ENCODE measurements around the gene VAMP5. TPM values are rescaled to one million over a fixed set of nuclear protein-coding genes. Genes with fewer than 3 reads are reported as not detected.

Gene VAMP5
- total RNA-seq, 1 experiment from 2014 or later: 1.9 TPM

- no peaks in the 10 kb centered on the region for H3K9me3 ChIP-seq (ENCODE audit: control insufficient read depth in 1 of 2, insufficient read depth in 1 of 2, low read depth in 1 of 2, low read length in 2 of 2)
- ATAC-seq (peak; percentile 8; the same call in 1 of the 2 replicates), DNase-seq (ENCODE audit: low read depth, low spot score) (no peak)
- no TSS peak for BruUV-seq (replicated peaks)
- ChIA-PET RAD21 (ENCODE audit: low non-redundant PET in 1 of 2, low total read pairs in 2 of 2, uncharacterized antibody in 2 of 2, unreplicated experiment in 2 of 2) (interaction anchor here in 1 of 2 experiments (0.7 to 1.0 kb wide), 2 partner anchors 13 to 37 kb away, joined by 3 to 4 read pairs; no protein-coding TSS in a partner anchor), CTCF (interaction anchor here (1.4 kb wide), 1 partner anchor 25 kb away, joined by 7 read pairs; no protein-coding TSS in a partner anchor), POLR2A (interaction anchor here (0.7 to 2.1 kb wide), 11 partner anchors 15 to 631 kb away, joined by 3 to 9 read pairs (median 3); partner anchors contain the start of genes C2orf68, MAT2A, RNF181 and TMEM150A)
- peak overlapping the region; percentile 57 for H2AFZ ChIP-seq (ENCODE audit: low read depth, low read length, poor library complexity, severe bottlenecking)
- peak overlapping the region; percentile 65 for H3K9ac ChIP-seq (ENCODE audit: low read length)
- peak overlapping the region; percentile 43 for H3K27ac ChIP-seq (ENCODE audit: low read depth, low read length)
- no peaks in the 10 kb centered on the region for H3K27me3 ChIP-seq (ENCODE audit: insufficient read depth, low read length)
- peak overlapping the region; percentile 81 for H3K4me2 ChIP-seq (ENCODE audit: low read length)
- peaks cover 18 to 26% of the 10 kb centered on the region in 2 experiments for H3K4me1 ChIP-seq (ENCODE audit: control insufficient read depth in 1 of 2, insufficient read depth in 2 of 2, low read length in 2 of 2)
- peaks cover 0 to 2% of the 10 kb centered on the region in 2 experiments; a peak in 1 of 4 replicates for H3K36me3 ChIP-seq (ENCODE audit: control insufficient read depth in 1 of 2, insufficient read depth in 2 of 2, low read length in 2 of 2)
- H3K79me2 ChIP-seq (ENCODE audit: insufficient read depth, low read length): no peaks in the 10 kb centered on the region
- no peak for TF ChIP-seq EZH2 (IDR thresholded peaks at IDR 0.05)
- TF ChIP-seq JUND (IDR thresholded peaks at IDR 0.05): no peak
- TF ChIP-seq ELF1 (IDR thresholded peaks at IDR 0.05; ENCODE audit: borderline replicate concordance, low read depth): no peak
- TF ChIP-seq SIN3A (IDR thresholded peaks at IDR 0.05; ENCODE audit: low read depth): no peak
- TF ChIP-seq EGR1 (IDR thresholded peaks at IDR 0.05; ENCODE audit: low read depth): no peak
- no peak for TF ChIP-seq ZFX (IDR thresholded peaks at IDR 0.05)
- TF ChIP-seq ZBTB33 (IDR thresholded peaks at IDR 0.05; ENCODE audit: extremely low read depth, insufficient replicate concordance, low read length): no peak
- no peak for TF ChIP-seq ATF3 (IDR thresholded peaks at IDR 0.05)
- TF ChIP-seq SRF (IDR thresholded peaks at IDR 0.05; ENCODE audit: low read depth): no peak
- no peak for TF ChIP-seq EZH2phosphoT487 (IDR thresholded peaks at IDR 0.05; ENCODE audit: borderline replicate concordance)
- no peak for TF ChIP-seq POLR2A (IDR thresholded peaks at IDR 0.05; ENCODE audit: borderline replicate concordance, extremely low read depth, insufficient read depth, insufficient read length)
- TF ChIP-seq CTCF (IDR thresholded peaks at IDR 0.05 in 2 of 3, conservative IDR thresholded peaks at IDR 0.05 in 1 of 3; ENCODE audit: borderline replicate concordance in 1 of 3, insufficient read depth in 1 of 3, low read depth in 2 of 3, low read length in 2 of 3): no peak
- no peak for TF ChIP-seq FOSL1 (IDR thresholded peaks at IDR 0.05; ENCODE audit: low read depth)
- TF ChIP-seq CBX3 (IDR thresholded peaks at IDR 0.05; ENCODE audit: low read depth): no peak
- TF ChIP-seq TCF7L2 (IDR thresholded peaks at IDR 0.05; ENCODE audit: borderline replicate concordance, extremely low read depth, insufficient read depth, insufficient read length): no peak
- peak overlapping the region; percentile 67 to 86 for H3K4me3 ChIP-seq (replicated peaks in 1 of 2; ENCODE audit: low read depth in 1 of 2, low read length in 2 of 2)
- no peaks in the 10 kb centered on the region for H4K20me1 ChIP-seq (ENCODE audit: insufficient read depth)
- no peaks in the 10 kb centered on the region for H3K9me2 ChIP-seq (ENCODE audit: insufficient read depth)
- intact Hi-C loops (cut with micrococcal nuclease): no loop called here
Measured at GRCh38 chr2:85577063-85577385, 7.2 kb upstream of the VAMP5 start.

Data from HCT116 (cell line).